ENCODE data around the gene GAGE2A.
"Not testable (repeated sequence)": the region's sequence is repeated elsewhere in the genome, so short reads cannot be mapped to it uniquely, and the experiment has no call there.

- not testable (repeated sequence) for TF ChIP-seq CTCF (conservative IDR thresholded peaks at IDR 0.05 in 1 of 2, IDR thresholded peaks at IDR 0.05 in 1 of 2; ENCODE audit: extremely low read depth in 1 of 2, insufficient read depth in 1 of 2, low read depth in 1 of 2, low read length in 2 of 2); EZH2 (IDR thresholded peaks at IDR 0.05; ENCODE audit: borderline replicate concordance, low read length)
These were observed 38.3 kb upstream of the GAGE2A start, which contains the start of gene GAGE12E for GRCh38 chrX:49550989-49551388.
